SK-N-DZ (cell line): ENCODE results near the gene CHEK1. TPM values are rescaled to one million over a fixed set of nuclear protein-coding genes. Genes with fewer than 3 reads are reported as not detected.
A peak's percentile ranks its signal among the peaks of the same experiment; 100 is the strongest.
"Not testable (repeated sequence)": the region's sequence is repeated elsewhere in the genome, so short reads cannot be mapped to it uniquely, and the experiment has no call there.

Experiments
- DNase-seq: peaks from one replicate; pipeline ENCODE4 v3.0.0-alpha.2; 2015; ENCODE audit warnings: low spot score
- polyA plus RNA-seq, 2 experiments: library from polyadenylated mRNA; depleted of rRNA; stranded (reverse); fragments of >200 nt; gene quantifications; 2 replicates each; pipeline ENCODE4 v1.2.3, GENCODE V29; 2014

The CHEK1 gene
- 47.4 and 54.5 TPM in 2 replicates for polyA plus RNA-seq (2014; cell fraction: cytosol; rRNA removed)
- polyA plus RNA-seq (2014; cell fraction: nucleus; rRNA removed), result 33.8 and 34.5 TPM in 2 replicates

DNA sequence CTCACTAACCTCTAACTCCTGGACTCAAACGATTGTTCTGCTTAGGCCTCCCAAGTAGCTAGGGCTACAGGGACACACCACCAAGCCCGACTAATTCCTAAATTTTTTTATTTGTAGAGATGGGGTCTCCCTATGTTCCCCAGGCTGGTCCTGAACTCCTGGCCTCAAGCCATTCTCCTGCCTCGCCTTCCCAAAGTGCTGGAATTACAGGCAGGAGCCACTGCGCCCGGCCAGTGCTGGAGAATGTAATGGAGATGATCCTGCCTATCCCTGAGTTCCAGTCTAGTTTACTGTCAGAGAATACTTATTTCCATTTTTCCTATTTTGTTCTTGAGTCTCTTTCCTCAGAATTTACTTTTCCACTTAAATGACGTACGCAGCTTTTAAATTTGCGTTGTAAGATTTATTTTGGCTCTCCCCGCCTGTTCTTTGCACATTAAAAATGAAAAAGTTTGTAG is at the start of gene CHEK1:
Gene CHEK1, plus strand, starts transcription at position 408 of the 458 bp plus-strand sequence. CDS start 1,606 bp downstream, outside the sequence.
- no peak for DNase-seq

DNA sequence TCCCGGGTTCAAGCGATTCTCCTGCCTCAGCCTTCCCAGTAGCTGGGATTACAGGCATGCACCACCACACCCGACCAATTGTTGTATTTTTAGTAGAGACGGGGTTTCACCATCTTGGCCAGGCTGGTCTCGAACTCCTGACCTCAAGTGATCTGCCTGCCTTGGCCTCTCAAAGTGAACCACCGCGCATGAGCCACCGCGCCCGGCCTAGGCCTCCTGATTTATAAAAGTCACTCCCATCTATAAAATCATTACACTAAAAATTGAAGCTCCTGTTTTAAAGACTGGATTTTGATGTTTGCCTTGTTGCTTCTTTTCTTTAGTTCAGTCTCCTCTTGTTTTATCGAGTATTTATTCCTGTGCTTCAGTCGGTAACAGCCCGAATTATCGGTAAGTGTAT is 47.8 kb upstream of the CHEK1 start:
- DNase-seq, result not testable (repeated sequence)

DNA sequence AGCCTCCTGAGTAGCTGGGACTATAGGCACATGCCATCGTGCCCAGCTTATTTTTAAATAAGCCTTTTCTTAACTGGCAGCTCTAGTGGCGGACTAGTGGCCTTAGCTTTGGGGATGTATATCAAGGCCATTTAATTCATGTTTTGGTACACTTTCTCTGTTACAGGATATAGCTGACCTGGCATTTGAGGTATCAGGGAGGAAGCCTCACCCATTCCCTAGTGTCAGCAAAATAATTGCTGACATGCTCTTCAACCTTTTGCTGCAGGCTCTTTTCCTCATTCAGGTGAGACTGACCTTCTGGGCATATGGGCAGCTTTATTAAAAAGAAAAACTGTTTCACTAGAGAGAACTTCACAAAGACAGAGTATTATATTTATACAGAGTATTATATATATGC is 46.2 kb upstream of the CHEK1 start:
- DNase-seq, result no peak

DNA sequence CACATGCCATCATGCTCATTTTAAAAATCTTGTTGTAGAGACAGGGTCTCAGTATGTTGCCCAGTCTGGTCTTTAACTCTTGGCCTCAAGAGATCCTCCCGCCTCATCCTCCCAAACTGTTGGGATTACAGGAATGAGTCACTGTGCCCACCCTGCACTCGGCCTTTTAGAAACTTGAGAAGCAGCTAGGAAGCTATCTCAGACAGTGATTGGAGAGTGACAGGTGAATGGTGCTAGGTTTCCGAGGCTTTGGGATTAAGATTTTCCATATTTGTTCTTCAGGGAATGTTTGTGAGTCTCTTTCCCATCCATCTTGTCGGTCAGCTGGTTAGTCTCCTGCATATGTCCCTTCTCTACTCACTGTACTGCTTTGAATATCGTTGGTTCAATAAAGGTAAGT is 45.2 kb upstream of the CHEK1 start:
- no peak for DNase-seq

DNA sequence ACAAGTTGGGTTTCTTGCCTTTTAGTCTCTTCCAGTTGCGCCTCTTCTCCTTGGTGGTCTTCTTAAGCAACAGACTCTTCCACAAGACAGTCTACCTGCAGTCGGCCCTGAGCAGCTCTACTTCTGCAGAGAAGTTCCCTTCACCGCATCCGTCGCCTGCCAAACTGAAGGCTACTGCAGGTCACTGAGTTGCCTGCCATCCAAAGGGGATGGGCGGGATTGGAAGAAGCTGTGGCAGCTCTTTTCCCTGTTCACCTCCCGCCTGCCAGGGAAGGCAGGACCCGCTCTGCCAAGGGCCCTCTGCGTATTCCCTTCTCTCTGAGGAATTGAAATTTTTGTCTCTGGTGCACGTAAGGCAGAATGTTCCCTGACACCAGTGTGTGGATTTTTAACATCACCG is 41.5 kb upstream of the CHEK1 start:
- DNase-seq, result no peak

DNA sequence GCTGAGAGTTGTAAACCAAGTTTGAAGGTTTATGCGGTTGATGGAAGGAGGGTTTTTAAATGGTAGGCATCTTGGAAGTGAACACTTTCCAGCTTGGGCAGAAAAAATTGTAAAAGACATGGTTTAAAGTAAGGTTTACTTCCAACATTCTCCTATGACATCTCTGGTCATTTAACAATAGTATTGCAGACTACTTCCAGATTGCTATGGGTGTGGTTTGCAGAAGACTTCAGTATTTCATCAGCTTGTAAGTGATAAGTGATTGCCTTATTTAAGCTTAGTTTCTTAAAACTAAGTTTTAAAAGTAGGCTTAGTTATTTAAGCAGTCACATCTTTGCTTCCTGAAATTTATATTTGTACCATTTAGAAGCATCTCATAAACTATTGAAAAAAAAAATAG is 39.5 kb upstream of the CHEK1 start:
- DNase-seq, result no peak

DNA sequence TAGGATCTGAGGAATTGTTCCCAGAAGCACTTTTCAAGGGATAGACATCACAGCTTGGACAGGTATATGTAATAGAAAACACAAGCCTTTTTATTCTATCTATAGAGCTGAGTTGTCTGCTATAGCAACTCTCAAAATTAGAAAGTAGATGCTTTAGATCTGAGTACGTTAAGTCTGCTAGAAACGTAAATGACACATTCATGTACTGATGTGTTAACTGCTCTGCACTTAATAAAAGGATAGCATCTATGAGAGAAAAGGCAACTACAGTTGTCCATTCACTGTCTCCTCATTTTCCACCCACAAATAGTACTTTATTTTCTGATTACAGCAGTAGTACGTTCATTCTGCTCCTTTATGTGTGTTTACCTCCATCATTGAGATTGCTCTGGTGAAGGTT is 38.3 kb upstream of the CHEK1 start:
- DNase-seq, result no peak

DNA sequence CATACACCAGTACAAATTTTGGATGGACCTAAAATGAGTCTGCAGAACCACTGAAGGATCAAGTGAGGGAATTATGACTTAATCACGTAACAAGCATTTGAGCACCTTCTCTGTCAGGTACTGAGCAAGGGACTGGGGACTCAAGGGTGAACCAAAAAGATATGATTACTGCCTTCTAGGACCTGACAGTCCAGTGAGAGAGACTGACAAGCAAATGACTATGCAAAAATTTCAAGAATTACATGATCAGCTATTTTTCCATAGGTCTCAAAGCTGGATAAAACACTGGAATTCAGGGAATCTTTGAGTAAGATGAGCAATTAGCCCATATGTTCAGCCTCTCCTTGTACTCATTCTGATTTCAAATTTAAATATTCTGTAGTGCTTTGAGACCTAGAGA is 37.5 kb upstream of the CHEK1 start:
- no peak for DNase-seq

DNA sequence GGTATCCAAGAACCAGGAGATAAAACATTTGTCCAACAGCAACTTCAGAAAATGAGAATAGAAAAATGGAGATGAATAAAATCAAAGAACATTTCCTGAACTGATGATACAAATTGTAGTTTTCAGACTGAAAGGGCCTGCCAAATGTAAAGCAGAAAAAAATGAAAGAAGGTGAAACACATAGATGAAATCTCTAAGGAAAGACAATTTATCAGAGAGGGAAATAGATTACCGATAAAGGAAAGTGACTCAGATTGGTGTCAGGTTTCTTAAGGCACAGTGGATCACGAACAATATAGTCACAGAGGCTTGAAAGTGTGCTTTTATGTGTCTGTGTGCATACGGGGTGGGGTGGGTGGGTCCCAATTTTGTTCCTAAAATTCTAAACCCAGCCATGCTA is 36.5 kb upstream of the CHEK1 start:
- no peak for DNase-seq

DNA sequence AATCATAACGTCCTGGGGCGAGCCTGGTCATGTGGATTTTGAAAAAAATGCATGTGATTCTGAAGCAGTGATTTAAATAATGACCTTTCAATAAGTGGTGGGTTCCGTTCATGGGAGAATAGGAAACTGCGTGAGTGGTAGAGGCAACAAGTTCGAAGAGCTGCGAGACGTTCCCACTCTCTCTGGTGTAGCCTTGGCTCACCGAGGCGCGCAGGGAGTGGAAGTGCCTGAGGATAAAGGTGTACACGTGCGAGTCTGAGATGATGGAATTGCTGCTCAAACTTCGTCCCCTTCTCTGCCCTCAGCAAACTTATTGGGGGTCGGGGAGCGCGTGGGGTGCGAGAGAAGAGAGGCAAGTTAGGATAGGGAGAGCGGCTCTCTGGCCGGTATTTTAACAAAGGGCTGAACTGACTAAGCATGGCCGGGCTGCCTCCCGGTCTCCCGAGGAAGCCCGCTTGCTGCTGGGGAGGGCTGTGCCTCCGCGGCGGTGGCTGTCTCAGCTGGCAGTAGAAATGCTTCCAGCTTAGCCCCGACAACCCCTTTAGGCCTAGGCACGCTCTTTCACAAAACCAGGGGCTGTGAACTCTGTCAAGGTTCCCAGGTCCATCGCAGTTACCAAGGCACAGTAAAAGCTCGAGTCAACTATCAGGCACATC is 33.2 kb upstream of the CHEK1 start:
- DNase-seq, result peak; percentile 2

DNA sequence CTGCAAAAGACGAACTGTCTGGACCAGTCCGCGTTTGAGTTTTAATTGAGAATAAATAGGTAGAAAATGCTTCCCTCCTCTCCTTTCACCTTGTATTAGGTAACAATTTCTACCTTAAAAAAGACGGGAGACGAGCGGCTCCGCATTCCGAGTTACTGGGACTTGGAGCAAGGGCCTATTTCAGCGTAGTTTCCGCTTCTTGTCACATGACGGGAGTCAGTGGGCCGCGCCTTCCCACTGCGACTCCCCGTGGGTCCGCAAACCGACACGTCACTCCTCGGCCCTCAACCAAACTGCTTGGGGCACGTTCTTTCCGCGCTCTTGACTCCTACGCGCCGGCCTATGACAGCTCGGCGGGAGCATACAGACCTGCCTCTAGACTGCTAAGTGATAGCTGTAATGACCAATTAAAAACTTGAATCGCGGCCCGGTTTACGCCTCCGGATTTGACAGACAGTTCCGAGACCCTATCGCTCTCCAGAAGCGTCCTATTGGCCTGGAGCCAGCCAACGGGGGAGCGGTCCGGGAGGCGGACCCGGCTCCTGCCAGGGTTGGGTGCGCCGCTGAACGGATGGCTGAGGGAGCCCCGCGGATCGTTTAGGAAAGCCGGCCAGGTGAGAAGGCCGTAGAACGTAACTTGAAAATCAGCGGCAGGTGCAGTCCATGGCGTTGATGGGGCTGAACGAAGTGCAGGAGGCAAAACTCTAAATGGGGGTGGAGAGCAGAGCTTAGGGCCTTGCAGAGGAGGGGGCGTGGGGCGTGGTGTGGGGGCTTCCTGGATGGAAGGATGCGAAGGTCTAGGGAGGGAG is 32.5 kb upstream of the CHEK1 start, which contains the start of gene STT3A:
Gene STT3A, plus strand, starts transcription at position 548 of the 809 bp plus-strand sequence. CDS start 3,064 bp downstream, outside the sequence.
- peak; percentile 98 for DNase-seq

DNA sequence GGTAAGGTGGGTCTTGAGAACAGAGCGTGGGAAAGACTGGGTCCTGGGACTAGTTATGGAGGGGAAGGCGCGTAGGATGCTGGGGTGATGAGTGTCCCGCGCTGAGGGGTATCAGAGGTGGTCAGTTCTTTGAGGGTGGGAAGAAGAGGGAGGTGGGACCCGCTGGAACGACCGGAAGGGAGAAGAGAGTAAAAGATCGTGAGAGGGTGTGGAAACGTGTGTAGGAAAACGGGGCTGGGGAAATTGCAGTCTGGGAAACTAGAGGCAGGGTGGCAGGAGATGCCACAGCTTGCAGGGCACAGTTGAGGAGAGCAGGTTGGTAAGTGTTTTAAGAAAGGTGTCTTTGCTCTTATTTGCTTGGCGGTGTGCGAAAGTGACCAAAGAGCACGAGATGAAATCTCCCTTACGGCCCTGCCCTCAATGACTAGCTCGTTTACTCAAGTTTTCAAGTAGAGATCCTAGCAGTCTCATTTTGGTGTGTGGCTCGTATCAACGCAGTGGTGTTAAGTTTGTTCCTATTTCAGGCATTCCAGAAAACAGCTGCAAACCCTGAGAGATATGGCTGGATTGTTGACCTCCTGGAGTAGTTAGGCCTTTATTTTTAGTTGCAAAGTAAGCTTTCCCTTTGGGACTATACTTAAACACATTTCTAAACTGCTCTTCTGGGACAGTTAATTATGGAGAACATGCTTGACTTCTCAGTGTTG is 31.7 kb upstream of the CHEK1 start:
- no peak for DNase-seq

DNA sequence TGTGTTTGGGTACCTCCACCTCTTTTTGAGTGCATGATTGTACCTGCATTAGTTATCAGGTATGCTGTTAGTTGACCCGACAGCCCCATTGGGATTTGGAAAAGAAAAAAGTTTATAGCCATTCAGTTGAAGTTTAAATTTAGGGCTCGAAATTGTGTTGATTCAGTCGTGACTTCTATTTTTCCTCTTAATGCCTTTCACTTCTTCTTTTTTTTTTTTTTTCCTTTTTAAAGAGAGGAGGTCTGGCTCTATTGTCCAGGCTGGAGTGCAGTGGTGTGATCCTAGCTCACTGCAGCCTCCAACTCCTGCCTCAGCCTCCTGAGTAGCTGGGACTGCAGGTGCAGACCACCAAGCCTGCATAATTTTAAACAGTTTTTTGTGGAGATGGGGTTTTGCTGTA is 30.0 kb upstream of the CHEK1 start:
- DNase-seq, result no peak

DNA sequence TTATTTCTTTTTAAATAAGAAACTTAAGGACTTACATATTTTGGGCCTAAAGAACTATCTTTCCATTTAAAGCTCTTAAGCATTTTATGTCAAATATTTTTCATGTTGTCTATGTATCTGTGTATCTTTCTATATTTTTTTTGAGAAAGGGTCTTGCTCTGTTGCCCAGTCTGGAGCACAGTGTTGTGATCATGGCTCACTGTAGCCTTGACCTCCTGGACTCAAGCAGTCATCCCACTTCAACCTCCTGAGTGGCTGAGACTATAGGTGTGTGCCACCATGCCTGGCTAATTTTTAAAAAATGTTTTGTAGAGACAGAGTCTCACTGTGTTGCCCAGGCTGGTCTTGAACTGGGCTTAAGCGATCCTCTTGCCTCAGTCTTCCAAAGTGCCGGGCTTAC is 24.3 kb upstream of the CHEK1 start:
- DNase-seq, result no peak

DNA sequence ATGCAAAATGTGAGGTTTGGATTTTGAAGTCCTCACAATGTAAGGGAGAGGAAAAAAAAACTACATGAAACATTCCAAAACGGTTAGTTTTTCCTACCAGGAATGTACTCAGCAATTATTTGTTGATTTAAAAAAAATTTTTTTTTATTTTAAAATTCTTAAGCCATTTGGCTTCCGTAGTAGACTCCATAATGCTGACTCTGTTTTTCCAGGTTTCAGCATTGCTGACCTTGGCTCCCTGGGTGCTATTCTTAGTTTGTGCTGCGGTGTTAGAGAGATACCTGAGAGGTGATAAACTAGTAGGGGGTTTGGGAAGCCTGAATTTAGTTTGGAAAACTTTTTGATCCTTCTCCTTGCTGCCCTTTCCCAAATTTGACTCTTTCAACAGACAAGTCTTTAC is 21.8 kb upstream of the CHEK1 start:
- DNase-seq, result no peak

DNA sequence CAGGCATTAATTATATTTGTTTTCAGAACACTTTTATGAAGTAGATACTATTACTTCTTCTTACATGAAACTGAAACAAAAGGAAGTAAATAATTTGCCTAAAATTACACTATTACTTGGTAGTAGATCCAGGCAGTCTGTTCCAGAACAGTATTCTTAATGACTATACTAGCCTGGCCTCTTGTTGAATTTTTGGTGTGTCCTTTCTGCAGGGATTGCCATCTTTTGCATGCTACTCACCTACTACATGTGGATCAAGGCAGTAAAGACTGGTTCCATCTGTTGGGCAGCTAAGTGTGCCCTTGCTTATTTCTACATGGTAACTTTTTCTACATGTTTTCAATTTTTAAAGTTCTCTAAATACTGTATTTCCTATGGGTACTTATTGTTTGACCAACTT is 19.5 kb upstream of the CHEK1 start:
- no peak for DNase-seq

DNA sequence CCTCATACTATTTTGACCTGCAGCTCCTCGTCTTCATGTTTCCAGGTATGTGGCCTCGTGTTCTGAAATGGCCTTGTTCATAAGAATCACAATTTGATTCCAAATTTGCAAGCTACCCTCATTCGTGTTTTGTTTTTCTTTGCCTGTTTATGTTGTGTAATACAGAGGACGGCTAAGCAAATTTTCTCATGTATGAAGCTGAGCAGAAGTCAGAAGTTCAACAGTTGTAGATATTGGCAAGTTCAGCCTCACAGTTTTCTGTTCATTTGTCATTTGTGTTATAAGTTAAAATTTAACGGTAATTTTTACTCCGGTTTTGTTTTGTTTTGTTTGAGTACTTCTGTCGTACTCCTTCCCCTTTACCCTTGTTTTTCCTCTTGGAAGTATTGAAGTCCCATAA is 15.4 kb upstream of the CHEK1 start:
- no peak for DNase-seq

DNA sequence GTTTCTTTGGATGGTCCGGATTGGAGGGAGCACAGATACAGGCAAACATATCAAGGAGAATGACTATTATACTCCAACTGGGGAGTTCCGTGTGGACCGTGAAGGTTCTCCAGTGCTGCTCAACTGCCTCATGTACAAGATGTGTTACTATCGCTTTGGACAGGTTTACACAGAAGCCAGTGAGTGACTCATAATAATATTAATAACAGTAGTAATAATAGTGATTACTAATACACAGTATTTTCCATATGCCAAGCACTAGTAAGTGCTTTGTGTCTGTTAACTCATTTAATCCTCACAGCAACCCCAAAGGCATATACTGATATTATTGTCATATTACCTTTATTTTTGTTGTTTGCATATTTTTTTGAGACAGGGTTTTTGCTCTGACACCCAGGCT is 6.6 kb upstream of the CHEK1 start:
- no peak for DNase-seq

DNA sequence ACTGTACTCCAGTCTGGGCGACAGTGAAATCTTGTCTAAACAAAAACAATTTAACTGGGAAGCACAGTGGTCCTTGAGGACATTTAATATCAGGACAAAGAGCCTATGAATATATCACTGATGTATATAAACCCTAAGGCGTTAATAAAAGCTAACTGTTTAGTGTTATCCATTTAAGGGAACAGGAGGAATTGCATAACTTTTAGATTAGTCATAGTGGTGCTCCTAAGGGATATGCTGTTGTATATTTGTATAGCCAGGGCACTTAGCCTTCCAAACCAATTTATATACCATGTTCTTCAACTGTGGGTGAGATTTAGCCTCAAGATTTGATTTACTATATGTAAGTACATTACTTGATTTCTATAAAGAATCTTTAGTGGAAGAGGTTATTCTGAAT is 3.0 kb upstream of the CHEK1 start:
- DNase-seq, result no peak

DNA sequence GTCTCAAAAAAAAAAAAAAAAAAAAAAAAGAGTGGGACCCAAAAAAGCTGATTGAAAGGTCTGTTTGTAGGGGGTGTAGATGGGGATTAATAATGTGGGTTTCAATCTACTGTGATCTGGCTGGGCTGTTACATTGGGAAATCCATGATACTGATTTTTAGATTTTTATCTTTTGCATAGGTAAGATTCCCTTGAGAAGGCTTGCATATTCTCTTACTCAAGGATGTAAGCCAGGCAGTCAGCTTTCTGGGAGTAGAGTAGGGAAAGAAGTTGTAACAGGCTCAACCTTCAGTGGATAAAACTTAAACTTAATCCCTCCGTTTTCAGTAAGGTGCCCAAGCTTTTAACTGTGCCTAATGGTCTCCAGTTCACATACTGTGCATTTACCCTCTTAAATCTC is 1.9 kb upstream of the CHEK1 start:
- no peak for DNase-seq

DNA sequence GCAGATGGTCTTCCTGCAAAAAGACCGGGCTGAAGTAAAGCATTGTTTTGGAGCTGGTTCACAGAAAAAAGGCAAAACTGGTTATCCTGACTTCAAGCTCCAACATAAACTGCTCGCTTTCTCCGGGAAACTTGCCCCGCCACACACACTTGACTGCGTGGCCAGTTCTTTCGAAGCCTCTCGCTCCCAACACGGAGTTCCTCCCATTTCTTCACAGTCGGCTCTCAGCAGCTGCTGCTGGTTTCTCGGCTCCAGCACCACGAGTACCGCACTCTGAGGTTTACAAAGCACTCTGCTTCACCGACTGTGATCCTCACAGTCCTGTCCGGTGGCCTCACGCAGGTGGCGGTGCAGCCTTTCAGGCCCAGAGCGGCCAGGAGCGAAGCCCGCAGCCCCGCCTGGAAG is 264 bp downstream of the CHEK1 start:
- no peak for DNase-seq

DNA sequence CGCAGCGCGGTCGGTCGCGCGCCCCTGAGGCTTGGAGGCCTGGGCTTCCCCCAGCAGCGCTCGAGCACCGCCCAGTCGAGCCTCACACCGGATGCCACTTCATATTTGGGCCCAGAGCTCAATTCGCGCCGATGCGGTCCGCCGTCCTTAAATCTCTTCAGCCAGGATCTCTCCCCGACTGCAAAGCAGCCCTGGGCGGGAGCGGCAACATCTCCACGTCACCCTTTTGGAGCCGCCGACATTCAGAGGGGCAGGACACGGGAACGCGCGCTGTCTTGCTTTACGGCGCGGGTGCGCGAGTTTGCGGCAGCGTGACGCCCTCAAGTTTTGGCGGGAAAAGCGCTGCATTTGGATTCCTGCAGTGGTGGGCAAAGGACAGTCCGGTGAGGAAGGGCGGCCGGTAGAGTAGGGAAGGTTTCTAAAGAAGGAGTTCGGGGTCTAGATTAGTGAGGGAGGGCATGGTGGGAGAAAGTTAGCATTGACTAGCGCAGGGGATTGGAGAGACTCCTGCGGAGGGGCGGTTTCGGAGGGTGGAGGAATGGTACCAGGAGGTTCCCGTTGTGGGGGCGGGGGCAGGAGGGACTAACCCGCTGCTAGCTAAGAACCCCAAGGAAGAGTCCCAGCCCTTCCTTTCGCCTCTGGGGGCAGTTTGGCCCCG is 796 bp downstream of the CHEK1 start:
- peak; percentile 87 for DNase-seq
